SKM-1 (cell line): ENCODE results near the gene TUBG2.
"Not testable (repeated sequence)": the region's sequence is repeated elsewhere in the genome, so short reads cannot be mapped to it uniquely, and the experiment has no call there.

Experiments used
- DNase-seq: peaks from one replicate; lab custom pipeline; 2025; ENCODE audit not compliant: unreplicated experiment; lab: John Stamatoyannopoulos, UW

The TUBG2 gene

DNA sequence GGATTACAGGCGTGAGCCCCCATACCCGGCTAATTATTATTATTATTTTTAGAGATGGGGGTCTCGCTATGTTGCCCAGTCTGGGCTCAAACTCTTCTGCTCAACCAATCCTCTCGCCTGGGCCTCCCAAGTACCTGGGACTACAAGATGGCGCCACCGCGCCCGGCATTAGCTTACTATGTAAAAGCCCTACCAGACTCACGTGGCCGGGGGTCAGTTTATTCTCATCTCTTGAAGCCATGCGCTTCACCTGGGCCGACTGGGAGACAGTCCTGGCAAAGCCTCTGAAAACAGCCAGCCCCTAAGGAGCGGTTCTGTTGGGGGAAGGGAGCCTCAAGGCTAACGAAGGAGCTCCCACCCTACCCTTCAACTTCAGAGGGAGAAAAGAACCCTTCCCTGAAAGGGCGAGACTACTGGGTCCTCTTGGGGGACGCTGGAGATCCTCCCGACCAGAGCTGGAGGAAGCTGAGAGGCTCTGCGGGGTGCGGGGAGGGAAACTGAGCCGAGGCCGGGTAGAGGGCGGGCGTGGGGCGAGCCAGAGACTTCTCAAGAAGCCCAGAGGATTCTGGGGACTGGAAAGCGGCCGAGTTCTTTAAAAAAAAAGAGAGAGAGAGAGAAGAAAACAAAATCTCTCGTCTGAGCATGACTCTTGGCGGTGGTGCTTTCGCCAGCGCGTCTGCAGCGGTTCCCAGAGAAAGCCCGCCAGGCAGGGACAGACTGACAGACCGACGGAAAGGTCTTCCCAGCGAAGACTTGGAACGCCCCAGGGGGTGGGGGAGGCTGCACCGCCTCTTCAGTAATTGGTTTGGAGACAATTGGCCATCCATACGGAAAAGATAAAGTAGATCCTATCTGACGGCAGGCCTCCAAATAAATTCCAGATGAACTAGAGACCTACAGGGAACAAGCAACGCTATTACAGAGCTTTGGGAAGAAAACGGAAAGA, 5.6 kb upstream of the TUBG2 start:
- DNase-seq, result no peak

DNA sequence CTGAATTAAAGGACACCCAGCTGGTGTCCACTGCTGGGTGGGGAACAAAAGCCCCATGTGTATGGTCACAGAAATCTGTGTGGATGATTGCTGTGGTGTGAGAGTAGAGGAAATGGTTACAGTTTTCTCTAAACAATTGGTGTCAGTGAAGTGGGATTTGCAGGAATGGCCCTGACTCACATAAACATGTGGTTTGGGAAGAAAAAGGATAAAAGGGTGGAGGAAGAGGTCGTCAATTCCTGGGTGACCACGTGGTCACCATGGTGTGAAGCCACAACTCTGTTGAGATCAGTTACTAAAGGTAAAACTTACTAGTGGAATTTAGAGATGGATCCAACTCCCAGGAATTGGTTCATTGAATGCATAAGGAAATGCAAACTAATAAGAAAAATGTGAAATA, 3.6 kb upstream of the TUBG2 start:
- no peak for DNase-seq

DNA sequence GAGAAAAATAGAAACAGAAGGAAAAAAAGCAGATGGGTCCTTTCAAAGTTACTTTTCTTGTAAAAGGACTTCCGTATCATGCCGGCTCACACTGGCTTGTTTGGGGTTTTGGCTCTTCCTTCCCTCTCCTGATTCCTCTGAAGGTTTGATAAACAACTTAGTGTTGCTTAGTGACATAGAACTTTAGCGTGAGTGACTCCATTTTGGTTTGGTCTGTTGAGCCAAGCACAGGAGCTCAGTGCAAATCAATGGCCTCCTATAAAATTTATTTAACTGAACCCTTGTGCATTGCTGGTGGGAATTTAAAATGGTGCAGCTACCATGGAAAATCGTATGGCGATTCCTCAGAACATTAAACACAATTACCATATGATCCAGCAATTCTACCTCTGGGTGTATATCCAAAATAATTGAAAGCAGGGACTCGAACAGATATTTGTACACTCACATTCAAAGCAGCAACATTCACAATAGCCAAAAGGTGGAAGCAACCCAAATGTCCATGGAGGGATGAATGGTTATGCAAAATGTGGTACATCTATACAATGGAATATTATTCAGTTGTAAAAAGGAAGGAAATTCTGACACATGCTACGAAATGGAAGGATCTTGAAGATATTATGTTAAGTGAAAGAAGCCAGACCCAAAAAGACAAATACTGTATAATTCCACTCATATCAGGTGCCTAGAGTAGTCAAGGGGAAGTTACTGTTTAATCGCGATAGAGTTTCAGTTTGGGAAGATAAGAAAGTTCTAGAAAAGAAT, 1.1 kb upstream of the TUBG2 start:
- DNase-seq, result no peak

DNA sequence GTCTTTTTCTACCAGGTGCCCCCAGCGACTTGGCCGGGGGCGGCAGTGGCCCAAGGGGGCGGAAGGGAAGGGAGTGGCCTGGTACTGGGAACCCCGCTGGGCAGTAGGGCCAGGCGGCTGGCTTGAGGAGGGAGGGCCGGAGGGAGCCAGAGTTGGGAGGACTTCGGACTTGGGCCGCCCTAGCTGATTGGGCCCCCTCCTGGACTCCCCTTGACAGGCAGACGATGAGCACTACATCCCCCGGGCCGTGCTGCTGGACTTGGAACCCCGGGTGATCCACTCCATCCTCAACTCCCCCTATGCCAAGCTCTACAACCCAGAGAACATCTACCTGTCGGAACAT, 819 bp downstream of the TUBG2 start:
- not testable (repeated sequence) for DNase-seq

DNA sequence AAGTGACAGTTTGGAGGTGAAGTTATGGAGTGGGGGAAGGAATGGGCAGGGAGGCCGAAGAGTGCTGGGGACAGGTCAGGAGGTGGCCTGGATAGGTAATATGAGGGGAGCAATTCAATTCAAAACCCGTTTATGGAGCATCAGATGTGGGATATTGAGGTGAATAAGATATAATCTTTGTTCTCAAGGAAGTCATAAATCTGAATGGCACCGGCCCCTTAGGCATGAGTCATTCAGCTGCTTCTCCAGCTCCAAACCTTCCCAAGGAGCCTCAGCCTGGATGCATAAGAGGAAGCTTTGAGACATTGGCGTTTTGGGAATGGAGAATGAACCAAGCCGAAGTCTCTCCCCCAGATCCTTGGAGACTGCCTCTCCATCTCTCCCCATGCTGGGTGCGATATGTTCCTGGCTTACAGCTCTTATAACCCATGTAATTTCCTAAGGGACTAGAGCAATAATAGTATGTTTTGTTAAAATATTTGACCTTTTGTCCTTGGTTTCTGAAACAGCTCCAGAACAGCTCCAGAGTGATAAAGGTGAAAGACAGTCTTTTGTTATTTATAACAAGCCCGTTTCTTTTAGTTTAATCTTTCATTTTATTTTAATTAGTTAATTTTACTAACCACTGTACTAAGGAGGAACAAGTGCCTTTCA, 1.7 kb downstream of the TUBG2 start:
- no peak for DNase-seq

DNA sequence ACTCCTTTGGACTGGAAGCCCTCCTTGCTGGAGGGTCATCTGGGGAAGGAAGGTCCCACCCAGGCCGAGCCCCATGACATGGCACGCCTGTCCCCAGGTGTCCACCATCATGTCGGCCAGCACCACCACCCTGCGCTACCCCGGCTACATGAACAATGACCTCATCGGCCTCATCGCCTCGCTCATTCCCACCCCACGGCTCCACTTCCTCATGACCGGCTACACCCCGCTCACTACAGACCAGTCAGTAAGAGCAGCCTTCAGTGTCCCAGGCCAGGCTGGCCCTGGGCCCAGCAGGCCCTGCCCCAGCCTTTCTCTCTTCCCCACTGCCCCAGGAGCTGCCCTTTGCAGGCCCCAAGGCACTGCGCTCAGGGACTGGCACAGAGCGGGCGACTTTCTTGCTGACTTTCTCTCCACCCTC, 6.5 kb downstream of the TUBG2 start:
- no peak for DNase-seq

DNA sequence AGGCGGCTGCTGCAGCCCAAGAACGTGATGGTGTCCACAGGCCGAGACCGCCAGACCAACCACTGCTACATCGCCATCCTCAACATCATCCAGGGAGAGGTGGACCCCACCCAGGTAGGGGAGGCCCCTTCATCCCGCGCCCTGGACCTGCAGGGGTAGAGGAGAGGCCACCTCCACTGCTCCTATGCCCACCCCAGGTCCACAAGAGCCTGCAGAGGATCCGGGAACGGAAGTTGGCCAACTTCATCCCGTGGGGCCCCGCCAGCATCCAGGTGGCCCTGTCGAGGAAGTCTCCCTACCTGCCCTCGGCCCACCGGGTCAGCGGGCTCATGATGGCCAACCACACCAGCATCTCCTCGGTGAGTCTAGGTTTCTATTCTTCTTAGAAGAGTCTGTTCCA, 7.0 kb downstream of the TUBG2 start:
- DNase-seq, result not testable (repeated sequence)

DNA sequence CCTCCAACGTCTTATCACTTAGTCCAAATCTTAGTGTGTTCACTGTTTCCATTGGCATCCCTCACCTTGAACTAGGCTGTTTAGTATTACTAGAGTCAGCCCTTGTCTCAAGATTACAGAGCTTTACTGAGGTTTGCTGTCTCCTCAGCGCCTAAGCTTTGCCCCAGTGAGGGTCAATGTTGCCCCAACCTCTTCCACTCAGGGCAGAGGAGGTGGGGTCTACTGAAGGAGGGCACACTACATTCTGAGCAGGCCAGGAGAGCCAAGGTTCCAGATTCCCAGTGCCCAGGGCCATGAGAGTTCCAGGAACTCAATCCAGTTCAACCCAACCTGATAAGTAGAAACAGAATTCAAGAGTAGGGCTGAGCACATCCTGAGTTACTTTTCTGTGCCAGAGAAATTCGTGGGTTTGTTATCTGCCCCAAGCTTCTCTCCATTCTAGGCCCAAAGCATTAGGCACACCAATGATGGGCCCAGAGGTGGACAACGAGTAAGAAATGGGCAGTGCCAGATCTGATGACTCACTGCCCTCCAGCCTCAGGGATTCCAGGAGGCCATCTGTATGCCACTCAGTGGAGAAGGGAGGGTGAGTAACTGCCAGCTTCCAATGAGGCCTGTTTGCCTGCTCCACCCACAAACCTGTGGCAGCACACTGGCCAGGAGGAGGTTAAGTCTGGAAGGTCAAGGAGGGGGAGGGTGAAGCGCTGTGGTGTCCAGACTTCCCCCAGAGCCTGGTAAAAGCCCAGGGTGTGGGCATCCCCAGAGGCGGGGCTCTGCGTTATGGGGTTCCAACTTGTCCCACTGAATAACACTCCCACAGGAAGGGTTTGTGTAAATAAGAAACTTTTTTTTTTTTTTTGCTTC, 8.2 kb downstream of the TUBG2 start:
- no peak for DNase-seq

DNA sequence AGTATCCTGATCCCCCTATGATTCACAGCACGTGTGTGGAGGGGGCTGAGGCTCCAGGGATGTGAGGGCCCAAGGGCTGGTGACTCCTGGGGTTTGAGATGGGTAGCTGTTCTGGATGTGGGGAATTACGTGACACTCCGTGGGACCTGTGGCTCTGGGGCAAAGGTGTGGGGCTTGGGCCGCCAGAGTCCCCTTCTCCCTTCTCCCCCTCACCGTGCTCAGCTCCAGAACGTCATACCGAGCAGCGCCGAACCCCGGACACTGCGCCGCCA, 10.6 kb downstream of the TUBG2 start:
- DNase-seq, result no peak

DNA sequence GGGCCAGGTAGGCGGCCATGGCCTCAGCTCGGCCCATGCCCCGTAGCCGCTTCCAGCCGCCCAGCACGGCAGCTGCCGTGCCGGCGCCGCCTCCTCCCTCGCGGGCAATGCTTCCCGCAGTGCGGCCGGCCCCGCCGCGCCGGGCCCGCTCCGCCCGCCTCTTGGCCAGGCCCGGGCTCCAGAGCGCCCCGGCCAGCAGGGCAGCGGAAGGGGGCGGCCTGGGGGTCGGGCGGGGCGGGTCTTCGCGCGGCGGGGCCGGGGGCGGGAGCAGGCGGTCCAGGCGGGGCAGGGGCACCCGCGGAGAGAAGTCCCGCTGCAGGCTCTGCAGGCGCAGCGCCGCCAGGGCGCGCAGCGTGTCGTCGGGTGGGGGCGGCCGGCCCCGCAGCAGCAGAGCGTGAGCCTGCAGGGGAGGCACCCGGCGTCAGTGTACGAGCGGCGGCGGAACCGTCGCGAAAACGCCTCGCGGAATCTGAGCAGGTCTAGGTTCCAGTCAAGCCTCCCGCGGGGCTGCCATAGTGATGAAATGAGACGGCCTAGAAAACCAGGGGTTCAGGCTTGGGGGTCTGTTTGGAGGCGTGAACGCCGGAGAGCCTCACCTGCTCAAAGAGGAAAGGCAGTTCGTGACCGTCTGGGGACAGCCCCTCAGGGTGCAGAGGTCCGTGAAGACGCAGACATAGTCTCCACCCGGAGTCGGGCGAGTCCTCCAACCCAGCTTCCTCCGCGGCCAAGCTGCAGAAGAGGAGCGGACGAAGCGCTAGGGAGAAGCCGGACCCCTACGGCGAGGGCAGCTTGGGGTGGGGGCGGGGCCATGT, 11.1 kb downstream of the TUBG2 start:
- no peak for DNase-seq

DNA sequence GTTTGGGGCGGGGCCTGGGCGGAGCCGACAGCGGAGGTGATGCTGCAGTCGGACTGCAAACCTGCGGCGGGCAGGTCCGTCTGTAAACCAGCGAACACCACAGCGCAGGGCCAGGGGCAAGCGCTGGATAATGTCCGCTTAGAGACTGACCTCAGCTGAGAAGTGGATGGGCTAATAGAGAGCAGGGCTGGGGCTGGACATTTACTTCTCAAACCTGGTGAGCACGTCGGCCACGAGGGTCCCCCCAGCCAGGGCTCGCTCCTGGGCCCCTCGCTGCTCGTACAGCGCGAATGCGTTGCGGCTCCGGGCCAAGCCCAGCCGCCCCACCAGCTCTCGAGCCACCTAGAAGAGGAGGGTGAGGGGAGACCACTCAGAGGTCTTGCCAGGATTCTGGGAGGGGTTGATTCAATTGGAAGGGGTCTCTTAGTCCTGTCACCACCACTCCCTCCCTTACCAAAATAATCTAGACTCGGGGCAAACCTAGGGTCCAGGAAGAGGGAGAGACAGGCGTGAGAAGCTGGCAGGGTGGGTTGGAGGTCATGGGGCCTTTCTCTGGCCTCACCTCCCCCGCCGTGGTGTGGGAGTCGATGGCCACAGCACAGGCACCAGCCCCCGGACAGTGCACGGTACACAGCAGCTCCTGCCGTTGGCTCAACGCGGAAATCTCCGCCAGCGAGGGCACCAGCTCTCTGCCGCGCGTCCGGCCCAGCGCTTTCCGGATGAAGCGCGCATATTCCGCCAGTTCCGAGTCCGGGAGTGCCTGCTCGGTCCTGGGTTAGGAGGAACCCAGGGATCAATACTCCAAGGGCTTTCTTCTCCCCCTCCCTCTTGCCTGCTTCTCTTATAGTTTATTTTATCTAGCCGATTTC, 11.9 kb downstream of the TUBG2 start:
- no peak for DNase-seq

DNA sequence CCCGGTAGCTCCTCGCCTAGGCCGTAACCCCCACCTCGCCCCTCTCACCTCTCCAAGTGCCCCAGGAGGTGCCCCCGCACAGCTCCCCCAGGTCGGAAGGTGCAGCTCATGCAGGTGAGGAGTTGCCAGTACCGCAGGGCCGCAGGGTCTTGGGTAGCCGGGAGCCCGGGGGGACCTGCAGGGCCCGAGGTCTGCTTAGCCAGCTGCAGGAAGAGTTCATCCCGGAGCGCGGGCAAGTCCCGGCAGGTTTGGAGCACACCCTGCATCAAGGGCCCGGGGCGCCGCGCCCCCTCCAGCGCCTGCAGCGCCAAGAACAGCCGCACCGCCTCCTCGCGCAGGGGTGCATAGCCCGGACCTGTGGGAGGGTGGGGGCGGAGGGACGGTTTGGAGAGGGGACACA, 13.0 kb downstream of the TUBG2 start:
- no peak for DNase-seq

DNA sequence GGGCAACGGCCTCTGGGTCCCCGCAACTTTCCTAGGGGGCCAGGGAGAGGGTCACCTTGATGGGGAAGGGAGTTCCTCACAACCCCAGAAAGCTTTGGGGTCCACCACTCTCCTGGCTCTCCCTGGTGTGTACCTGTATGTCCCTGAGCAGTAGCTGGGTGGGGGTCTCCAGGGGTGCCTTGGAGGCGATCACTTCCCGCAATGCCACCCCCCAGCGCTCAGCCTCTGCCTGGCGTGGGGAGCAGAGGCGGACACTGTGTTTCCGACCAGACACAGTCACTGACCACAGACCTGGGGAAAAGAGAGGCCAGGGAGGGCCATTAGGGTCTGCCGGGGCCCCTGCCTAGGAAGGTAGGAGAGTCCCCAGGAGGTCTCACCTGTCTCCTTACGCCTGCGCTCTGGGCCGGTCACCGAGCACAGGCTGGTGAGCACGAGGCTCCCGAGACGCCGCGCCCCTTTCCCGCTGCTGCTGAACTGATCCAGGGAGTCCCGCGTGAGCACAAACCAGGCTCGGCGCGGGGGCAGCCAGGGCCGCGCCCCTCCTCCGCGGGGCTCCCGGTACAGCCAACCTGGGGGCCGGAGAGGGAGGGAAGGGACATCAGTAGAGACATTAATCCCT, 14.3 kb downstream of the TUBG2 start:
- DNase-seq, result no peak

DNA sequence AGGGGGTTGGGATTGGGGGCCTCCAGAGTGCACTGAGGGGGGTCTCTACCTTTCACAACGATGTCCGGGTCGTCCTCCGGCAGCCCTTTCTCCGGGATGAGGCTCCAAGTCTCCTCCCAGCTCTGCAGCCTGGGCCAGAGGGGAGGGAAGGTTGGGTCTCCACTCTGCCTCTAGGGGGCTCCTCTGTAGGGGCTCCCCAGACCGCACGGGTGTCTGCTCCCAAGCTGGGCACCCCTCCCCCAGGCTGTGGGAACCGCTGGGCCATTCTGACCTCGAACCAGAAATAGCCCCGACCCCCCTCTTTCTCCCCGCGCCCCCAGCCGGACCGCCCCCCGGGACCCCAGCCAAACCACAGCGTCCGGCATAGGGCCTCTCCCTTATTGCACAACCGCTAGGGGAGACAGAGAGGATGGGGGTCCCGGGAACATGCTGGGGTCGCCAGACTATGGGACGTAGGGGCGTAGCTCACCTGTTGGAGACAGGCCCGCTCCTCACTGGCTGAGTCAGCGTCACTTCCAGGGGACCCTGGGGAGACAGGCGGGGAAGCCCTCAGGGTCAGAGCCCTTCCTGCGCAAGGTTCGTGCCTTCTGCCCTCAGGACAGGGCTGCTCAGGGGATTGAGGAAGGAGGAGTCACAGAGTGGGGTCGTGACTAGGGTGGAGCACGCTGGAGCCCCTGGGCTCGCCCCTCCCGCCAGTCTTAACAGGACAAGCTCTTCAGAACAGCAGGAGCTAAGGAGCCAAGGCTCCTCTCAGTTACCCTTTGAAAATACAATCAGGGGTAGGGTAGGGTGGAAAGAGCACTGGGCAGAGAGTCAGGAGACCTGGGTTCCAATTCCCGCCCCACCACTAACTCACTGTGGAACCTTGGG, 15.0 kb downstream of the TUBG2 start:
- no peak for DNase-seq

DNA sequence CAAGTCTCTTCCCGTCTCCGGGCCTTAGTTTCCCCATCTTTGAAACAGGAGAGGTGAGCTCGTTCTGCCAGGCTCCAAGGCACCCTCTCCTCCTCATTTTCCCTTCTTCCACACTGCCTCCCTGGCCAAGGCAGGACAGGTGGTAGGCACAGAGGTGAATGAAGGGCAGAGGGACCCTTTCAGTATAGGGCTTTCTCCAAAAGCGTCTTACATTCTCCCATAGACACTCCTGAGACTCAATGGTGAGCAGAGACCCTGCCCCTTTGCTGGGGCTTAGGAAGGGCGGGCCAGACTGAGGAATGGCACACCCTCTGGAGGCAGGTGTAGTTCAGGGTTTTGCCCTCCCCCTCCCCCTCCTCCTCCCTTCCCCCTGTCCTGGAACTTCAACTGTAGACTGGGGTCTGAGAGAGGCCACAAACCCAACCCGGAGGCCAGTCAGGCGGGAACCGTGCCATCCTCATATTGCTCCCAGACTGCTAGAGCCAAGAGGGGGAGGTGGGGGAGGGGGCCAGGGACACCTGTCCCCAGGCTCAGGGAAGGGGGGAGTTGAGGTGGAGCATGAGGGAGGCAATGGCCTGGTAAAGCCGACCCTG, 15.8 kb downstream of the TUBG2 start:
- no peak for DNase-seq

DNA sequence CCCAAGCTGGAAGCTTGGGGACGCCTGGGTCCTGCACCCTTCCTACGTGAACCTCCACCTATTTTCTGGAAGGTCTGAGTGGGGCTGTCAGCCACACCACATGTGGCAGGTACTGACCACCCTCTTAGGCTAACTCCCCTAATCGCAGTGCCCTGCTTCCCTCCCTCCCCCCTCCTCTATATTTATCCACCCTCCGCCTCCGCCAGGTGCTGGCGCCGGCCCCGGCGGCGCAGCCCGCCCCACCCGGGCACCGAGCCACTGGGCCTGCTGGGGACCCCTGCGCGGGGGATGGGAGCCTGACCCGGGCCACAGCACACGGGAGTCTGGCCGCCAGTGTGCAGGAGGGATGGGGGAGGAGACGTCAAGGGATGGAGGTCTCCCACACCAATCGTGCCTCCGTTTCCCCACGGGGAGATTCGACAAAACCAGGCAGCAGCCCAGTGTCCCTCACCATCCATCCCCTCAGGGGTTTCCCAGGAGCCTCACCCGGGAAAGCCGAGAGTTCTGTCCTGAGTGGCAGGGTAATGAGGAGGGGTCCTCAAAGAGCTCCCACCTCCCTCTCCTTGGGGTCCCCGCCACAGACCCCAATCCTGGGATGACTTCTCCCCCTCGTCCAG, 16.4 kb downstream of the TUBG2 start:
- no peak for DNase-seq

DNA sequence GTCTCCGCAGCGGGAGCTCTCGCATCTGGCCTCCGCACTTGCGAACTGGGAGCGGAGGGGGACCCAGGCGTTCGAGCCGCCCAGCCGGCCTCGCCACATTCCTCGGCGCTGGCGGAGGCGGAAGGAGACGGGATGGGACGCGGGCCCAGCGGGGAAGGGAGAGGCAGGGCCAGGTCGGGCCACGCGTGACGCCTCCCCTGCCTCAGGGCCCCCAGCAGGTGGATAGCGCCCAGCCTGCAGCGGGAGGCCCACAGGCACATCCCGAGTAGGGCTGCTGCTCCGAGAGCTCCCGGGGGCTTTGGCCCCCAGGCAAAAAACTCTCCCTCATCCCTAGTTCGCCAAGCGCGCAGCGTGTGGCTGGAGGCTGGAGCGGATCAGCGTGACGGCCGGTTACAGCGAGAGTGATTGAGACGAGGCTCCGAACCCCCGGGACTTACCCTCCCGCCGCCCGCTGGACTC, 16.9 kb downstream of the TUBG2 start:
- no peak for DNase-seq
